GM12878 (cell line): ENCODE results near the gene USH1C. TPM values are rescaled to one million over a fixed set of nuclear protein-coding genes. Genes with fewer than 3 reads are reported as not detected.

Source experiments
- ATAC-seq: fragments of 200-7000 bp; cut with Tn5 transposase; 3 replicates; pipeline ENCODE4 v1.9.1; 2020; ENCODE audit warnings: mild to moderate bottlenecking, moderate library complexity
- Bru-seq: library from RNA; stranded (reverse); fragments of 400-500 nt; gene quantifications from one replicate; lab custom pipeline; 2021; lab: Mats Ljungman, UMichigan
- BruChase-seq, 2 experiments: library from RNA; stranded (reverse); fragments of 400-500 nt; gene quantifications; one replicate each; lab custom pipeline; 2021; lab: Mats Ljungman, UMichigan
- BruUV-seq: library from RNA; stranded (reverse); fragments of 400-500 nt; replicated peaks from 2 replicates; lab custom pipeline; 2021; lab: Mats Ljungman, UMichigan
- CTCF ChIA-PET: fragments of 300-600 bp; sonication (Branson Sonifier 250); formaldehyde crosslinking; extraction: SDS; loops from one replicate; lab custom pipeline; 2021; ENCODE audit warnings: inconsistent platforms; lab: Yijun Ruan, JAX
- POLR2A ChIA-PET: fragments of 350-600 bp; formaldehyde crosslinking; extraction: SDS; loops from one replicate; lab custom pipeline; 2021; ENCODE audit warnings: inconsistent platforms; lab: Charles Lee
- RAD21 ChIA-PET: fragments of 300-600 bp; sonication (Branson Sonifier 250); formaldehyde crosslinking; loops from one replicate; lab custom pipeline; 2023; ENCODE audit warnings: antibody characterized with exemption; ENCODE audit not compliant: unreplicated experiment; lab: Charles Lee
- SMC1A ChIA-PET: fragments of 300-600 bp; sonication (Branson Sonifier 250); formaldehyde crosslinking; loops from one replicate; lab custom pipeline; 2023; ENCODE audit not compliant: unreplicated experiment, uncharacterized antibody; lab: Charles Lee
- DNase-seq: peaks from one replicate; pipeline ENCODE4 v3.0.0-alpha.2; 2011; ENCODE audit warnings: low read depth, low spot score
- FAIRE-seq: peaks from 3 replicates; lab custom pipeline; 2011; peaks lifted over from hg19 to GRCh38; lab: Jason Lieb, UNC
- H2AFZ ChIP-seq: 2 replicates; pipeline ENCODE4 v1.6.0; 2011; ENCODE audit warnings: low read depth, low read length, control low read depth; ENCODE audit not compliant: control insufficient read depth
- H3K27ac ChIP-seq: 2 replicates; pipeline ENCODE4 v1.5.1; 2011; ENCODE audit warnings: control low read depth; ENCODE audit not compliant: control insufficient read depth, insufficient read depth
- H3K27me3 ChIP-seq, 2 experiments: replicated peaks in 1 of 2; 2 replicates each; pipeline versions ENCODE4 v1.6.0 to v1.6.1; 2011; ENCODE audit warnings: low read length in 1 of 2; ENCODE audit not compliant: control insufficient read depth in 2 of 2, insufficient read depth in 2 of 2
- H3K36me3 ChIP-seq, 2 experiments: 2 replicates each; pipeline ENCODE4 v1.5.1; 2011; ENCODE audit warnings: low read length in 1 of 2; ENCODE audit not compliant: control insufficient read depth in 2 of 2, insufficient read depth in 2 of 2
- H3K4me1 ChIP-seq: 2 replicates; pipeline ENCODE4 v1.6.1; 2011; ENCODE audit warnings: mild to moderate bottlenecking, low read length, moderate library complexity, mixed read lengths; ENCODE audit not compliant: control insufficient read depth, insufficient read depth
- H3K4me2 ChIP-seq: 2 replicates; pipeline ENCODE4 v1.6.0; 2011; ENCODE audit warnings: control low read depth; ENCODE audit not compliant: control insufficient read depth, insufficient read depth
- H3K4me3 ChIP-seq: fragments of 200-600 bp; sonication (generic); 2 replicates; pipeline ENCODE4 v1.5.1; 2016
- H3K79me2 ChIP-seq: 2 replicates; pipeline ENCODE4 v1.6.0; 2011; ENCODE audit warnings: low read length; ENCODE audit not compliant: control insufficient read depth, insufficient read depth
- H3K9ac ChIP-seq: 2 replicates; pipeline ENCODE4 v1.8.0; 2011; ENCODE audit warnings: low read length, control low read depth, mixed read lengths; ENCODE audit not compliant: control insufficient read depth, insufficient read depth
- H3K9me3 ChIP-seq: replicated peaks from 3 replicates; pipeline ENCODE4 v1.5.1; 2011; ENCODE audit warnings: mild to moderate bottlenecking, low read length; ENCODE audit not compliant: control insufficient read depth, insufficient read depth
- H4K20me1 ChIP-seq: 2 replicates; pipeline ENCODE4 v1.6.0; 2011; ENCODE audit not compliant: control insufficient read depth, insufficient read depth
- BCL11A ChIP-seq: IDR thresholded peaks from 2 replicates; pipeline ENCODE4 v1.6.1; 2011; ENCODE audit warnings: low read depth, low read length
- CBX5 ChIP-seq: sonication (generic); IDR thresholded peaks from 2 replicates; pipeline ENCODE4 v1.6.1; 2016; ENCODE audit warnings: low read depth, moderate library complexity, mild to moderate bottlenecking, inconsistent platforms
- CREB1 ChIP-seq: IDR thresholded peaks from 2 replicates; pipeline ENCODE4 v1.6.1; 2012; ENCODE audit warnings: low read depth, mild to moderate bottlenecking, inconsistent platforms
- GABPA ChIP-seq: IDR thresholded peaks from 2 replicates; pipeline ENCODE4 v1.6.1; 2014; ENCODE audit warnings: antibody characterized with exemption, low read depth, mild to moderate bottlenecking, inconsistent platforms
- KAT2A ChIP-seq: conservative IDR thresholded peaks from 2 replicates; pipeline ENCODE4 v1.6.1; 2011; ENCODE audit warnings: low read depth, low read length; ENCODE audit not compliant: control insufficient read depth
- NFYA ChIP-seq: IDR thresholded peaks from 2 replicates; pipeline ENCODE4 v1.6.1; 2011; ENCODE audit warnings: low read depth, mild to moderate bottlenecking, low read length, improper control_type of control experiment, borderline replicate concordance
- NR2C2 ChIP-seq: IDR thresholded peaks from 2 replicates; pipeline ENCODE4 v1.6.1; 2011; ENCODE audit warnings: borderline replicate concordance, low read depth; ENCODE audit not compliant: control insufficient read depth, insufficient read length
- POU2F2 ChIP-seq: IDR thresholded peaks from 3 replicates; pipeline ENCODE4 v1.6.1; 2011; ENCODE audit warnings: low read depth, mild to moderate bottlenecking, low read length, borderline replicate concordance
- RAD21 ChIP-seq: IDR thresholded peaks from 2 replicates; pipeline ENCODE4 v1.6.1; 2011; ENCODE audit warnings: mild to moderate bottlenecking, low read depth, low read length, moderate library complexity; ENCODE audit not compliant: insufficient read depth
- TBL1XR1 ChIP-seq: IDR thresholded peaks from 2 replicates; pipeline ENCODE4 v1.6.1; 2012; ENCODE audit warnings: low read depth, low read length, improper control_type of control experiment
- ZNF687 ChIP-seq: fragments of 450-650 bp; IDR thresholded peaks from 2 replicates; pipeline ENCODE4 v1.6.1; 2017; ENCODE audit warnings: mild to moderate bottlenecking, moderate library complexity
- WGBS: methylation state at CpG from one replicate; pipeline ENCODE4 v1.1.6; 2016; ENCODE audit warnings: low lambda C conversion rate; ENCODE audit not compliant: insufficient replicate concordance, insufficient coverage; ENCODE audit errors: missing lambda C conversion rate; 5-methylcytosine and 5-hydroxymethylcytosine counted together
- in situ Hi-C: fragments of 300-500 bp; cut with MboI; formaldehyde crosslinking; loops from 9 replicates; pipeline ENCODE4 v1.14.3; 2018; ENCODE audit warnings: mixed read lengths
- intact Hi-C: fragments of 100-400 bp; cut with micrococcal nuclease; formaldehyde crosslinking; loops from one replicate; pipeline ENCODE4 v1.14.2; 2022; ENCODE audit not compliant: unreplicated experiment
- long read RNA-seq, 2 experiments: library from polyadenylated mRNA; unstranded; transcript quantifications; one replicate each; pipeline ENCODE4 v2.0.0, GENCODE V29; 2019 to 2020
- polyA minus RNA-seq, 3 experiments: library from RNA; depleted of rRNA, polyadenylated mRNA; stranded (reverse); fragments of >200 nt; gene quantifications; 2 replicates each; pipeline ENCODE4 v1.2.3, GENCODE V29; 2011
- polyA plus RNA-seq, 11 experiments: library from polyadenylated mRNA; depleted of rRNA in 4 of 11; unstranded in 6 of 11; stranded (reverse) in 5 of 11; fragments of >200 nt; fragmentation: Nextera tagmentation in 4 of 11; fragmentation: Illumina TruSeq in 1 of 11; extraction: Ambion mirVana in 4 of 11; extraction: Trizol in 1 of 11; gene quantifications; 1 replicate in 1 of 11; 2 replicates in 10 of 11; pipeline versions ENCODE4 v1.2.1 to v1.2.3, GENCODE V29; 2011 to 2016; ENCODE audit warnings: inconsistent platforms in 2 of 11, missing spikeins in 2 of 11, low read depth in 1 of 11
- total RNA-seq, 4 experiments: library from RNA; depleted of rRNA in 3 of 4; stranded (reverse); fragments of >200 nt in 3 of 4; fragmentation: Illumina TruSeq in 1 of 4; extraction: Trizol in 1 of 4; gene quantifications; 2 replicates each; pipeline versions ENCODE4 v1.2.1 to v1.2.3, GENCODE V29; 2013 to 2021

USH1C gene
- not detected in 2 replicates for total RNA-seq (2013; cell fraction: nucleolus; rRNA removed)
- total RNA-seq (2014; rRNA removed) (not detected in 2 replicates), total RNA-seq (2014; rRNA removed; fragmentation: Illumina TruSeq; extraction: Trizol) (not detected in 2 replicates), total RNA-seq (2021) (not detected in 2 replicates), polyA plus RNA-seq (2011; rRNA removed) (not detected in 2 replicates), polyA plus RNA-seq (2014; fragmentation: Illumina TruSeq; extraction: Trizol) (not detected in 2 replicates), polyA plus RNA-seq (2014; fragmentation: Nextera tagmentation; extraction: Ambion mirVana) (not detected), polyA plus RNA-seq (2014; rRNA removed) (not detected in 2 replicates), polyA plus RNA-seq (2016; fragmentation: Nextera tagmentation; extraction: Ambion mirVana) (not detected), polyA minus RNA-seq (2011; rRNA and poly(A)+ RNA removed) (not detected in 2 replicates), Bru-seq, nascent RNA (not detected), BruChase-seq, experiment 1, labeled RNA remaining after a 6-hour chase (not detected), BruChase-seq, experiment 2, labeled RNA remaining after a 2-hour chase (not detected)
- polyA plus RNA-seq (2011; ENCODE audit: low read depth): not detected
- polyA plus RNA-seq (2011; cell fraction: cytosol; rRNA removed): not detected in 2 replicates
- not detected in 2 replicates for polyA plus RNA-seq (2011; cell fraction: nucleus; rRNA removed)
- polyA plus RNA-seq (2012): 0.11 TPM in 1 of 2 replicates, not detected in the other
- not detected in 2 replicates for polyA minus RNA-seq (2011; cell fraction: cytosol; rRNA and poly(A)+ RNA removed)
- polyA minus RNA-seq (2011; cell fraction: nucleus; rRNA and poly(A)+ RNA removed): not detected in 2 replicates
- long read RNA-seq, experiment 1: 0 reads
- long read RNA-seq, experiment 2: 0 reads

- no peaks in the 10 kb centered on the region for H3K4me1 ChIP-seq
- SMC1A ChIA-PET: no interaction called here
- no peak within 1 kb of the TSS for H3K4me2 ChIP-seq
- no peaks in the 10 kb centered on the region for H4K20me1 ChIP-seq
- no peaks in the 10 kb centered on the region for H3K9me3 ChIP-seq
- in situ Hi-C loops: no loop called here
- POLR2A ChIA-PET: no interaction called here
- H3K36me3 ChIP-seq: no peaks in the 10 kb centered on the region
- DNase-seq: no peak
- CTCF ChIA-PET: interaction anchor here (0.6 kb wide), 1 partner anchor 196 kb away, joined by 3 read pairs; no protein-coding TSS in a partner anchor
- intact Hi-C loops: no loop called here
- no peak within 1 kb of the TSS for H2AFZ ChIP-seq
- H3K27me3 ChIP-seq: peaks cover 3 to 6% of the 10 kb centered on the region in 2 experiments
- H3K79me2 ChIP-seq: no peaks in the 10 kb centered on the region
- H3K9ac ChIP-seq: no peak within 1 kb of the TSS
- H3K4me3 ChIP-seq: no peak within 1 kb of the TSS
- no peak for TF ChIP-seq POU2F2
- TF ChIP-seq TBL1XR1: no peak
- TF ChIP-seq CBX5: no peak
- TF ChIP-seq NR2C2: no peak
- no peak for TF ChIP-seq RAD21
- no peak for TF ChIP-seq BCL11A
- no peak for TF ChIP-seq CREB1
- no peak for TF ChIP-seq ZNF687
- TF ChIP-seq NFYA: no peak
- no peak for TF ChIP-seq GABPA
- TF ChIP-seq KAT2A: no peak
- WGBS: 63% methylated on average over 21 of the region's 32 CpGs
- no peak within 1 kb of the TSS for H3K27ac ChIP-seq
- no peak for FAIRE-seq
- ATAC-seq: no peak
- RAD21 ChIA-PET: no interaction called here
- BruUV-seq: no TSS peak
Measured at GRCh38 chr11:17544181-17544622, at the start of gene USH1C. Gene USH1C (minus strand): TSS chr11:17544416. CDS start chr11:17544307, 109 bp downstream.
